Measurements from ENCODE around the gene ZNF33B.
"Not testable (repeated sequence)": the region's sequence is repeated elsewhere in the genome, so short reads cannot be mapped to it uniquely, and the experiment has no call there.

ZNF33B gene

GRCh38 chr10:42609872-42610271 lies 28.5 kb downstream of the ZNF33B start:
- DNase-seq = no peak

GRCh38 chr10:42598249-42598873 lies 40.0 kb downstream of the ZNF33B start:
- DNase-seq = no peak

- no peak for DNase-seq
These were observed 42.2 kb downstream of the ZNF33B start for GRCh38 chr10:42596196-42596595.

GRCh38 chr10:42594246-42594650 lies 44.1 kb downstream of the ZNF33B start:
- DNase-seq = no peak

GRCh38 chr10:42593284-42593683 lies 45.1 kb downstream of the ZNF33B start:
- DNase-seq = no peak

GRCh38 chr10:42583828-42584227 lies 54.5 kb downstream of the ZNF33B start:
- DNase-seq = no peak

- DNase-seq = no peak
These were observed 60.4 kb downstream of the ZNF33B start for GRCh38 chr10:42578019-42578418.

GRCh38 chr10:42576338-42576737 lies 62.0 kb downstream of the ZNF33B start:
- DNase-seq = no peak

GRCh38 chr10:42574336-42574735 lies 64.0 kb downstream of the ZNF33B start:
- DNase-seq = no peak

GRCh38 chr10:42556931-42557330 lies 81.4 kb downstream of the ZNF33B start:
- no peak for DNase-seq

GRCh38 chr10:42553576-42553975 lies 84.8 kb downstream of the ZNF33B start:
- not testable (repeated sequence) for DNase-seq

GRCh38 chr10:42553064-42553407 lies 85.3 kb downstream of the ZNF33B start:
- no peak for DNase-seq

GRCh38 chr10:42552188-42553063 lies 85.9 kb downstream of the ZNF33B start:
- peak; percentile 95 for DNase-seq

- no peak for DNase-seq
These were observed 86.7 kb downstream of the ZNF33B start for GRCh38 chr10:42551582-42552187.

- DNase-seq = no peak
These were observed 88.5 kb downstream of the ZNF33B start for GRCh38 chr10:42549851-42550250.

- no peak for DNase-seq
These were observed 90.1 kb downstream of the ZNF33B start for GRCh38 chr10:42548254-42548653.

- DNase-seq = no peak
These were observed 93.4 kb downstream of the ZNF33B start for GRCh38 chr10:42544945-42545344.

GRCh38 chr10:42543840-42544372 lies 94.5 kb downstream of the ZNF33B start:
- no peak for DNase-seq

Data from activated CD8-positive, alpha-beta memory T cell treated with anti-CD3 and anti-CD28 coated beads, Interleukin-2, amount 50 U/mL, for 4 hours (primary cell).